ENCODE results near the gene ZFYVE27. TPM values are rescaled to one million over a fixed set of nuclear protein-coding genes. Genes with fewer than 3 reads are reported as not detected.

ZFYVE27 gene
- polyA plus RNA-seq, 1 donor from 2014 or later: 135 TPM

- Histone ChIP-seq H3K9me2 (ENCODE audit: insufficient read depth, low read length) (no peaks in the 10 kb centered on the region), H3K79me2 (replicated peaks; ENCODE audit: insufficient read depth, low read length) (no peaks in the 10 kb centered on the region)
These were observed 24.5 kb downstream of the ZFYVE27 start for GRCh38 chr10:97761331-97761865.

DNA sequence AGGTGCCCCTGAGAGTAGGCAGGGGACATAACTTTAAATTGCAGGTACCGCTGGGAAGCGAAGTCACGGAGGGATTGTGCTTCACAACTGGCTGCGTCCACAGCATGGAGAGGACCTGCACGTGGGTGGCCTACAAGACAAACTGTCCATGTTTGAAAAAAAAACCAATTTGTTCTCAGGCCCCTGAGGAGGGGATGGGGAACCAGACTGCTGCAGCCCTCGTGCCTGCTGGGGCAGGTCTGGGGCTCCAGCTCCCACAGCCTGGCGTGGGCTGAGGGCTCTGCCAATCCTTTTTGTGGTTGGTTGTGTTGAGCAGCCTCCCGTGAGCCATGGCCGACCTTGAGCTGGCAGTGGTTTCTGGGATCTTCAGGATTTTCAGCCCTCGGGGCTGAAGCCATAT is 25.1 kb downstream of the ZFYVE27 start:
- Histone ChIP-seq H3F3A (ENCODE audit: insufficient read depth, low read length, poor library complexity, severe bottlenecking) (no peaks in the 10 kb centered on the region), H3K4me2 (ENCODE audit: low read length) (no peak overlapping the region), H4K20me1 (ENCODE audit: insufficient read depth) (no peaks in the 10 kb centered on the region), H3K9me3 (ENCODE audit: low read length) (no peaks in the 10 kb centered on the region), H3K27ac (ENCODE audit: low read length) (no peak overlapping the region), H3K79me2 (replicated peaks; ENCODE audit: insufficient read depth, low read length) (no peaks in the 10 kb centered on the region), H3K9me2 (ENCODE audit: insufficient read depth, low read length) (no peaks in the 10 kb centered on the region), H3K27me3 (ENCODE audit: insufficient read depth, low read depth, low read length) (no peaks in the 10 kb centered on the region), H2AFZ (ENCODE audit: low read depth, low read length) (no peak overlapping the region), H3K4me3 (ENCODE audit: low read length) (no peak overlapping the region), H3K9ac (ENCODE audit: low read length) (no peak overlapping the region), H3K36me3 (ENCODE audit: insufficient read depth, low read length) (no peaks in the 10 kb centered on the region)
- TF ChIP-seq MXI1 (conservative IDR thresholded peaks at IDR 0.05; ENCODE audit: poor library complexity, severe bottlenecking) (no peak), CTCF (IDR thresholded peaks at IDR 0.05; ENCODE audit: poor library complexity, severe bottlenecking) (no peak), EP300 (conservative IDR thresholded peaks at IDR 0.05; ENCODE audit: poor library complexity, severe bottlenecking) (no peak), EZH2 (IDR thresholded peaks at IDR 0.05; ENCODE audit: borderline replicate concordance, insufficient read depth, low read length, poor library complexity, severe bottlenecking) (no peak), RAD21 (conservative IDR thresholded peaks at IDR 0.05) (no peak), POLR2AphosphoS5 (IDR thresholded peaks at IDR 0.05) (no peak), TAF1 (IDR thresholded peaks at IDR 0.05; ENCODE audit: low read depth) (no peak), SMC3 (conservative IDR thresholded peaks at IDR 0.05; ENCODE audit: poor library complexity) (no peak)
- TF ChIP-seq, protein P1, sequence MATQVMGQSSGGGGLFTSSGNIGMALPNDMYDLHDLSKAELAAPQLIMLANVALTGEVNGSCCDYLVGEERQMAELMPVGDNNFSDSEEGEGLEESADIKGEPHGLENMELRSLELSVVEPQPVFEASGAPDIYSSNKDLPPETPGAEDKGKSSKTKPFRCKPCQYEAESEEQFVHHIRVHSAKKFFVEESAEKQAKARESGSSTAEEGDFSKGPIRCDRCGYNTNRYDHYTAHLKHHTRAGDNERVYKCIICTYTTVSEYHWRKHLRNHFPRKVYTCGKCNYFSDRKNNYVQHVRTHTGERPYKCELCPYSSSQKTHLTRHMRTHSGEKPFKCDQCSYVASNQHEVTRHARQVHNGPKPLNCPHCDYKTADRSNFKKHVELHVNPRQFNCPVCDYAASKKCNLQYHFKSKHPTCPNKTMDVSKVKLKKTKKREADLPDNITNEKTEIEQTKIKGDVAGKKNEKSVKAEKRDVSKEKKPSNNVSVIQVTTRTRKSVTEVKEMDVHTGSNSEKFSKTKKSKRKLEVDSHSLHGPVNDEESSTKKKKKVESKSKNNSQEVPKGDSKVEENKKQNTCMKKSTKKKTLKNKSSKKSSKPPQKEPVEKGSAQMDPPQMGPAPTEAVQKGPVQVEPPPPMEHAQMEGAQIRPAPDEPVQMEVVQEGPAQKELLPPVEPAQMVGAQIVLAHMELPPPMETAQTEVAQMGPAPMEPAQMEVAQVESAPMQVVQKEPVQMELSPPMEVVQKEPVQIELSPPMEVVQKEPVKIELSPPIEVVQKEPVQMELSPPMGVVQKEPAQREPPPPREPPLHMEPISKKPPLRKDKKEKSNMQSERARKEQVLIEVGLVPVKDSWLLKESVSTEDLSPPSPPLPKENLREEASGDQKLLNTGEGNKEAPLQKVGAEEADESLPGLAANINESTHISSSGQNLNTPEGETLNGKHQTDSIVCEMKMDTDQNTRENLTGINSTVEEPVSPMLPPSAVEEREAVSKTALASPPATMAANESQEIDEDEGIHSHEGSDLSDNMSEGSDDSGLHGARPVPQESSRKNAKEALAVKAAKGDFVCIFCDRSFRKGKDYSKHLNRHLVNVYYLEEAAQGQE (IDR thresholded peaks at IDR 0.05; ENCODE audit: borderline replicate concordance): no peak

More at GRCh38 chr10:97761331-97761865, 24.5 kb downstream of the ZFYVE27 start:
- H3K4me2 ChIP-seq (ENCODE audit: low read length): no peak overlapping the region
- no peaks in the 10 kb centered on the region for H3F3A ChIP-seq (ENCODE audit: insufficient read depth, low read length, poor library complexity, severe bottlenecking)
- H3K36me3 ChIP-seq (ENCODE audit: insufficient read depth, low read length): no peaks in the 10 kb centered on the region
- H3K9ac ChIP-seq (ENCODE audit: low read length): no peak overlapping the region
- H3K27me3 ChIP-seq (ENCODE audit: insufficient read depth, low read depth, low read length): no peaks in the 10 kb centered on the region
- no peak overlapping the region for H3K4me3 ChIP-seq (ENCODE audit: low read length)
- TF ChIP-seq, protein P1 (IDR thresholded peaks at IDR 0.05; ENCODE audit: borderline replicate concordance): no peak
- no peak for TF ChIP-seq POLR2AphosphoS5 (IDR thresholded peaks at IDR 0.05)
- TF ChIP-seq EZH2 (IDR thresholded peaks at IDR 0.05; ENCODE audit: borderline replicate concordance, insufficient read depth, low read length, poor library complexity, severe bottlenecking): no peak
- TF ChIP-seq MXI1 (conservative IDR thresholded peaks at IDR 0.05; ENCODE audit: poor library complexity, severe bottlenecking): no peak
- TF ChIP-seq SMC3 (conservative IDR thresholded peaks at IDR 0.05; ENCODE audit: poor library complexity): no peak
- no peak for TF ChIP-seq RAD21 (conservative IDR thresholded peaks at IDR 0.05)
- TF ChIP-seq TAF1 (IDR thresholded peaks at IDR 0.05; ENCODE audit: low read depth): no peak
- no peak overlapping the region for H2AFZ ChIP-seq (ENCODE audit: low read depth, low read length)
- no peak overlapping the region for H3K27ac ChIP-seq (ENCODE audit: low read length)
- no peaks in the 10 kb centered on the region for H3K9me3 ChIP-seq (ENCODE audit: low read length)
- H4K20me1 ChIP-seq (ENCODE audit: insufficient read depth): no peaks in the 10 kb centered on the region

Data from neural cell (in vitro differentiated cells).